Endodermal cell (in vitro differentiated cells): Measurements from ENCODE around the gene RAB14. TPM values are rescaled to one million over a fixed set of nuclear protein-coding genes. Genes with fewer than 3 reads are reported as not detected.

Source experiments
- DNase-seq: peaks from one replicate; pipeline ENCODE4 v3.0.0-alpha.2; 2017
- H3K27ac ChIP-seq: 2 replicates; pipeline ENCODE4 v1.5.1; 2013; ENCODE audit warnings: mild to moderate bottlenecking, low read depth, low read length, moderate library complexity
- H3K27me3 ChIP-seq: 2 replicates; pipeline ENCODE4 v1.6.1; 2013; ENCODE audit warnings: mild to moderate bottlenecking, low read length, moderate library complexity; ENCODE audit not compliant: insufficient read depth, control insufficient read depth, poor library complexity, severe bottlenecking
- H3K36me3 ChIP-seq: 2 replicates; pipeline ENCODE4 v1.7.0; 2013; ENCODE audit warnings: mild to moderate bottlenecking, low read length, moderate library complexity; ENCODE audit not compliant: control insufficient read depth, insufficient read depth
- H3K4me1 ChIP-seq: one replicate; pipeline ENCODE4 v1.7.0; 2013; ENCODE audit warnings: low read length; ENCODE audit not compliant: control insufficient read depth, insufficient read depth
- H3K4me3 ChIP-seq: 2 replicates; pipeline ENCODE4 v1.5.1; 2013; ENCODE audit warnings: mild to moderate bottlenecking, low read length, moderate library complexity
- H3K9ac ChIP-seq: 2 replicates; pipeline ENCODE4 v1.6.1; 2013; ENCODE audit warnings: mild to moderate bottlenecking, low read length, moderate library complexity; ENCODE audit not compliant: poor library complexity, severe bottlenecking; ENCODE audit errors: extremely low read depth
- H3K9me3 ChIP-seq: 2 replicates; pipeline ENCODE4 v1.6.1; 2013; ENCODE audit warnings: mild to moderate bottlenecking, low read length, moderate library complexity; ENCODE audit not compliant: control insufficient read depth
- H3K27ac Mint-ChIP-seq: 2 replicates; pipeline ENCODE4 v1.8.0; 2020; ENCODE audit warnings: mixed read lengths
- H3K27me3 Mint-ChIP-seq: 2 replicates; pipeline ENCODE4 v1.8.0; 2021; ENCODE audit warnings: mild to moderate bottlenecking, mixed read lengths; ENCODE audit not compliant: insufficient read depth
- H3K36me3 Mint-ChIP-seq: 2 replicates; pipeline ENCODE4 v1.8.0; 2020; ENCODE audit warnings: low read depth, mixed read lengths
- H3K4me1 Mint-ChIP-seq: 2 replicates; pipeline ENCODE4 v1.8.0; 2020; ENCODE audit warnings: mixed read lengths
- H3K4me3 Mint-ChIP-seq: 2 replicates; pipeline ENCODE4 v1.8.0; 2020; ENCODE audit warnings: mild to moderate bottlenecking, moderate library complexity, mixed read lengths
- H3K9me3 Mint-ChIP-seq: 2 replicates; pipeline ENCODE4 v1.8.0; 2020; ENCODE audit warnings: mild to moderate bottlenecking, mixed read lengths
- WGBS, 2 experiments: methylation state at CpG; one replicate each; pipeline versions ENCODE4 v1.1.5 to v1.1.7; 2013; ENCODE audit warnings: missing lambda C conversion rate in 2 of 2, mixed read lengths in 1 of 2; ENCODE audit not compliant: insufficient coverage in 1 of 2, insufficient read length in 1 of 2; 5-methylcytosine and 5-hydroxymethylcytosine counted together
- total RNA-seq, 2 donors: library from RNA; stranded (reverse); fragmentation: NEBNext Ultra II Directional in 1 of 2; extraction: Animal tissue kit (Norgen Biotek cat#: 25700) in 1 of 2; gene quantifications; 2 replicates in 1 of 2; 3 replicates in 1 of 2; pipeline ENCODE4 v1.2.1, GENCODE V29; 2021
- TF ChIP-seq, protein P1 (sequence below): fragments of 200-600 bp; sonication (generic); conservative IDR thresholded peaks from 2 replicates; pipeline ENCODE4 v1.5.0; 2021; ENCODE audit warnings: antibody characterized with exemption, mild to moderate bottlenecking

RAB14 gene
- total RNA-seq, 2 donors from 2014 or later = 35.9 to 40.7 TPM

DNA sequence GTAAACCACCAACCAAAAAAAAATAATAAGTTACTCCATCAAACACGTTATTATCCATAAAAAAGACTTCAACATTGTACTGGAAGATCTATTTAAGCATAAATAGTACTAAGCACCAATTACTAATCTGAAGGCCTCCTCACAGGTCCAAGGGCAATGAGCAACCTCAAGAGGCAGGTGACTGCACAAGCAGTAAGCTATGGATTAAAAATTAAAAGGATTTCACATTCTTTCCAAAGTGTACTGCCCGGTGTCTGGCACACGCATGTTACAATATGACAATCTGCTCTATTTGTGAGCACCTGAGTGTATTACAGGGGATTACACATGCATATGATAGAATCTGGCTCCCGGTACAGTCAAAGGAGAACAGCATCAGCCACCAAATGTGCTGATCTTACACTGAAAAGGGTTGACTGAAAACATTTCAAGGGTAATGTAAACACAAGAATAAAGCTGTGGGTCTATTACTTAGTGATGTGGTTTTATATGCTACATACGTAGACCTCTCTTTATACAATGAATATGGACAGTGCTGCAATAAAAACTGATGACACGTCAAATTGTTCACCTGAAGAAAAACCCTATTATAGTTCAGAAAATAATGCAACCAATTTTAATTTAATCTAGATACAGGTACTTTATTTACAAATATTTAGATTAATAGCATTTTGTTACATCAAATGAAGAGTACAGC lies 22.8 kb downstream of the RAB14 start:
- no peak overlapping the region for H3K27ac Mint-ChIP-seq
- H3K27me3 ChIP-seq = no peaks in the 10 kb centered on the region
- no peak for DNase-seq
- no peaks in the 10 kb centered on the region for H3K27me3 Mint-ChIP-seq
- H3K4me3 ChIP-seq = no peak overlapping the region
- H3K36me3 ChIP-seq = peaks cover 63% of the 10 kb centered on the region
- peaks cover 42% of the 10 kb centered on the region for H3K36me3 Mint-ChIP-seq
- no peak overlapping the region for H3K4me3 Mint-ChIP-seq
- no peak overlapping the region for H3K27ac ChIP-seq
- no peaks in the 10 kb centered on the region for H3K4me1 ChIP-seq
- no peak overlapping the region for H3K9ac ChIP-seq
- H3K9me3 ChIP-seq = no peaks in the 10 kb centered on the region
- 85 to 94% methylated on average over 4 to 6 of the region's 6 CpGs for WGBS, 2 experiments
- H3K9me3 Mint-ChIP-seq = no peaks in the 10 kb centered on the region
- H3K4me1 Mint-ChIP-seq = peaks cover 8% of the 10 kb centered on the region
- TF ChIP-seq, protein P1, sequence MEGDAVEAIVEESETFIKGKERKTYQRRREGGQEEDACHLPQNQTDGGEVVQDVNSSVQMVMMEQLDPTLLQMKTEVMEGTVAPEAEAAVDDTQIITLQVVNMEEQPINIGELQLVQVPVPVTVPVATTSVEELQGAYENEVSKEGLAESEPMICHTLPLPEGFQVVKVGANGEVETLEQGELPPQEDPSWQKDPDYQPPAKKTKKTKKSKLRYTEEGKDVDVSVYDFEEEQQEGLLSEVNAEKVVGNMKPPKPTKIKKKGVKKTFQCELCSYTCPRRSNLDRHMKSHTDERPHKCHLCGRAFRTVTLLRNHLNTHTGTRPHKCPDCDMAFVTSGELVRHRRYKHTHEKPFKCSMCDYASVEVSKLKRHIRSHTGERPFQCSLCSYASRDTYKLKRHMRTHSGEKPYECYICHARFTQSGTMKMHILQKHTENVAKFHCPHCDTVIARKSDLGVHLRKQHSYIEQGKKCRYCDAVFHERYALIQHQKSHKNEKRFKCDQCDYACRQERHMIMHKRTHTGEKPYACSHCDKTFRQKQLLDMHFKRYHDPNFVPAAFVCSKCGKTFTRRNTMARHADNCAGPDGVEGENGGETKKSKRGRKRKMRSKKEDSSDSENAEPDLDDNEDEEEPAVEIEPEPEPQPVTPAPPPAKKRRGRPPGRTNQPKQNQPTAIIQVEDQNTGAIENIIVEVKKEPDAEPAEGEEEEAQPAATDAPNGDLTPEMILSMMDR = no peak

DNA sequence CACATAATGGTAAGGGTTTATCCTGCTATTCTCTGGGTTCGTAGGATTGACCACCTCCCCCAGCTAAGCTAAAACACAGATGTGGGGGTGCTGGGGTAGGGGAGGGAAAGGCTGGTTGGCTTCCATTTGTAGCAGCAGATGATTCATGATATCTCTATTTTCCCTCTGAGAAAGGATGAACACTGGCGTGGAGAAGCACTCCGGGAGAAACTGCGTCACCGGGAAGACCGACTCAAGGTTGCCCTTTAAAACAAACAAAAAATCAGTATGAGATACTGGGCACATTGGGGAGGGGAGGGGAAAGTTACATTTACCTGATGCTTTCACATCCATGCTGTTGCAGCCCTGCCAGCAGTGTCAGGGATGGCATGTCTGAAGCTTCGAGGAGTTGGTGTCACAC lies 28.2 kb downstream of the RAB14 start:
- TF ChIP-seq, protein P1 = no peak

DNA sequence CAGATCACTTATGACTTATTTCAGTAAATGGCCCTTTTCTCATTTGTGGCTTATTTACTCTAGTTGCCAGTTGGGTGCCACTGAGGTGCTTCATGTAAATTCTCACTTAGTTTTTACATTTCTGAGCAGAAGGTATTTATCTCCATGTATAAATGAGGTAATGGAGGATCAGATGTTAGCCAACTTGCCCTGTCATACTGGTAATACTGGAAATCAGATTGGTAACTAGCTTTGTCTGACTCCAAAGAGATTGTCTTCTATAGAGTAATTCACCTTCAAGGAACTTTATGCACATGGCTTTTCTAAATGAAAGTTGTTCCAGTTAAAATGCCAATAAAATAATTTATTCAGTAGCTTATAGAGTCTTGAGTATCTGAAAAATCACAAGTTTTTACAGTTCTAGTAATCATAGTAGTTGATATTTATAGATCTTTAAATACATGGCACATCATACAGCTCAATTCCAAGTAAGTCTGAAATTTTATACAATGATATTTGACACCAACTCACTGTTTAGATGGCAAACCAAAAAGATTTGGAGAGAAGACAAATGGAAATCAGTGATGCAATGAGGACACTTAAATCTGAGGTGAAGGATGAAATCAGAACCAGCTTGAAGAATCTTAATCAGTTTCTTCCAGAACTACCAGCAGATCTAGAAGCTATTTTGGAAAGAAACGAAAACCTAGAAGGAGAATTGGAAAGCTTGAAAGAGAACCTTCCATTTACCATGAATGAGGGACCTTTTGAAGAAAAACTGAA lies 28.8 kb downstream of the RAB14 start:
- TF ChIP-seq, protein P1 = no peak
- H3K27me3 Mint-ChIP-seq = no peaks in the 10 kb centered on the region
- H3K9me3 ChIP-seq = no peaks in the 10 kb centered on the region
- H3K27me3 ChIP-seq = no peaks in the 10 kb centered on the region
- H3K9me3 Mint-ChIP-seq = no peaks in the 10 kb centered on the region
- H3K4me1 ChIP-seq = peaks cover 2% of the 10 kb centered on the region
- peaks cover 58% of the 10 kb centered on the region for H3K36me3 ChIP-seq
- H3K4me3 ChIP-seq = no peak overlapping the region
- 92 to 95% methylated on average over 1 of the region's 1 CpG for WGBS, 2 experiments
- H3K27ac Mint-ChIP-seq = no peak overlapping the region
- no peak overlapping the region for H3K9ac ChIP-seq
- no peak overlapping the region for H3K4me3 Mint-ChIP-seq
- DNase-seq = no peak
- H3K4me1 Mint-ChIP-seq = peaks cover 4% of the 10 kb centered on the region
- H3K27ac ChIP-seq = no peak overlapping the region
- peaks cover 42% of the 10 kb centered on the region for H3K36me3 Mint-ChIP-seq

More for the DNA sequence above, 28.2 kb downstream of the RAB14 start:
- no peak overlapping the region for H3K9ac ChIP-seq
- H3K4me3 ChIP-seq = no peak overlapping the region
- Mint-ChIP-seq H3K4me1 (peaks cover 4% of the 10 kb centered on the region), H3K36me3 (peaks cover 37% of the 10 kb centered on the region), H3K9me3 (no peaks in the 10 kb centered on the region), H3K4me3 (no peak overlapping the region), H3K27me3 (no peaks in the 10 kb centered on the region), H3K27ac (no peak overlapping the region)
- WGBS, 2 experiments = 96 to 97% methylated on average over 6 to 7 of the region's 7 CpGs
- no peaks in the 10 kb centered on the region for H3K9me3 ChIP-seq
- peaks cover 2% of the 10 kb centered on the region for H3K4me1 ChIP-seq
- H3K36me3 ChIP-seq = peaks cover 59% of the 10 kb centered on the region
- H3K27me3 ChIP-seq = no peaks in the 10 kb centered on the region
- H3K27ac ChIP-seq = no peak overlapping the region
- no peak for DNase-seq
